GM21360 (cell line): ENCODE results near the gene PLXNB1.
"Not testable (repeated sequence)": the region's sequence is repeated elsewhere in the genome, so short reads cannot be mapped to it uniquely, and the experiment has no call there.

Experiments
- ATAC-seq: cut with Tn5 transposase; IDR thresholded peaks from one replicate; pipeline ENCODE4 v1.9.1; 2021; ENCODE audit warnings: mild to moderate bottlenecking, moderate library complexity; ENCODE audit not compliant: unreplicated experiment

Gene PLXNB1

DNA sequence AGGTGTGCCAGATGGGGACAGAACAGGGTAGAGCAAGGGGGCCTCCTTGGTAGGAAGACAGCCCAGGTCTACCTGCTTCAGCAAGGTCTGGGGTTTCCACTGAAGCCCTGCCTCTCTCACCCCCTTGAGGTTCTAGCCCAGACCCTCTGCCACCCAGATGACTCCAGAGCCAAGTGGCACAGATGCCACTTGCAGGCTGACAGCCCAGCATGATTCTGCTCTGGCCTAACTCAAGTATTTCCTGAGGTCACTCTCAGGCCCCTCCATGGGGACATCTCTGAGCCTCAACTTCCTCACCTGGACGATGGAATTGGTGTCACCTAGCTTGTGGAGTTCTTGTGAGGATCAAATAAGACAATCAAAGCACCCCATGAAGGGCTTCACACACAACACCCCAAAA, 23.9 kb downstream of the PLXNB1 start:
- no peak for ATAC-seq

- no peak for ATAC-seq
Measured at GRCh38 chr3:48405343-48405881, 24.5 kb downstream of the PLXNB1 start.

DNA sequence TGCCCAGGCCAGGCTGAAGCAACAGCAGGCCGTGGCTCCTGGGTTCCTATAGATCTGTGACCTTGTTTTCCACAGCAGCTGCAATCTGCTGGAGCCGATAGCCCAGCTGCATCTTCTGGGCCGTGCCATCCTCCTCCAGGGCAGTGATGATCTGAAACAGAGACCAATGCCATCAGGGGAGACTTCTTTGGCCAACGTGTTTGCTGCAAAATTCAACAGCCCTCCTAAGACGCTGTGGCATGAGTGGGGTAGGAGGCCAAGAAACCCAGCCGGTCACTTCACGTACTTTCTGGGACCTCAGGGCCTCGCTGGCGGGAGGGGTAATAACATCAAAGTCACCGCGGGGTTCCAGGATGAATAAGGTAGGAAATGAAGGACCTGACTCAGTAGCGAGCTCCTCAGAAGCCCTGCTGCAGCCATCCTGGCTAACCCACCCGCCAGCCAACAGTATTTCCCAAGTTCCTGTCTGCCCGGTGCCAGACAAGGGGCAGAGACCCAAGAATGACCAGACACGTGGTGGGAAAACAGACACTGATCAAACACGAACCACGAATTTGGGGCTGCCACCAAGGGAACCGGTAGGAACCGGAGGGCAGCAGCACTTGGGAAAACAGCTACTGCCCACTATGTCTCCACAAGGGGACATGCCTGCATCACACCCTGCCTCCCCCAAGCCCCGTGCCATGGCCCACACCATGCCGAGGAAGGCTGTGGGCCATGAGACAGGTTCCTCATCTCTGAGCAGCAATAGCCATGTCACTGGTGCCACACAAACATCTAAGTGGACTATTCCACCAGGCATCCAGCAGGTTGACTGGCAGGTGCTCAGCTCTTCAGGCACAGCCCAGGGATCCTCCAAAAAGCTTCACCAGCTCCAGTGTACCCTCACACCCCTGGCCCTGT, 25.2 kb downstream of the PLXNB1 start:
- ATAC-seq: no peak

DNA sequence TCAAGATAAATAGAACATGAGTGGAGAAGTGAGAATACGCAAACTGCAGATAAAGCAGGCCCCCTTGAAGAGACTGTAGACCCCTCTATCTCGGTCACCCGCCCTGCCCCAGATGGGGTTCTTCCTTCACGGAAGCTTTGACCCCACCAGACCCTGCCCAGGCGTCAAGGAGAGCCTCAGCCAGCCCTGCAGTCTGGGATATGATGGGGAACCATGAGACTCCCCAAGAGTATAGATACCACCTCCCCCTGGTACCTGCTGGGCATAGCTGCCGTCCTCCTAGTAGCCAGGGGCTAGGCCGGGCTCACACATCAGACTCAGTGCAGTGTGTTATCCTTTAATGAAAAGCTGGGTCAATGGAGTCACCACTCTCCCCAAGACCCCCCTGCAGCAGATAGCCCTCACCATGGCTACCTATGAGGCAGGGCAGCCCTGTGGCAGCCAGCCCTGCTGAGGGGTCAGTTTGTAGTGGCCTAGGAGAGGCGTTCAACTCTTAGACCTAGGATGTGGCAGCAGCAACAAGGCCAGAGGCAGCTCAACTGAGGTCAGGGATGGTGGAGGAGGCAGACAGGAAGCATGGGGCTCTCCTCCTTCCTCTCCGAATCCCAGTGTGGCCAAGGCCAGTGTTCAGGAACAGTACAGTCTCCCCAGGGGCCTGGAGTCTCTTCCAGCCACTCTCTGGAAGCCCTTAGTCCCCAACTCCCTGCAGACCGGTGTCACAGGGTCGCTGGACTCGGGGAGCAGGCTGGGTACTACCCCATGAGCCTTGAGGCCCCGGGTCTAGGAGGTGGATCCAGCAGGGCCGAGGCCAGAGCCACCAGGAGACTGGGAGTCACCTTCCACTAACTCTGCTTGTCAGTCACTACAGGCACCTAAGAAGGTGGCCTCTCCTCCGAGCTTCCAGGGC, 26.1 kb downstream of the PLXNB1 start:
- no peak for ATAC-seq

DNA sequence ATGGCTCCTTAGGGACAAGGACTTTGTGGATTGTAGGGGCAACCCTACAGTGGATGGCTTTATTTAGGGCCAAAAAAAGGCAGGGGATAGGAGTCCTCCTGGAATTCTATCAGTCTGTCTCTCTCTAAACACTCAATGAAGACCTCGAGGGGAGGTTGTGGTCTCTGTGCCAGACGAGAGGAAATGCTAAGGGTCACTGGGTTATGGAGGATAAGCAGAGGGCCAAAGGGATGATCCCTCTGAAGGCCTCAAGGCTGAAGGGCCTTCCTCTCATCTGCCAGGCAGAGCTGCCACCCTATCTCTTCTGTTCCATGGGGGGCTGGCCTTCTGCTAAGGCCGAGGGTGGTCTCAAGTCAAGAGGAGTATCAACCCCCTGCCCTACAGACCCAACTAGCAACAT, 27.0 kb downstream of the PLXNB1 start:
- ATAC-seq: no peak

DNA sequence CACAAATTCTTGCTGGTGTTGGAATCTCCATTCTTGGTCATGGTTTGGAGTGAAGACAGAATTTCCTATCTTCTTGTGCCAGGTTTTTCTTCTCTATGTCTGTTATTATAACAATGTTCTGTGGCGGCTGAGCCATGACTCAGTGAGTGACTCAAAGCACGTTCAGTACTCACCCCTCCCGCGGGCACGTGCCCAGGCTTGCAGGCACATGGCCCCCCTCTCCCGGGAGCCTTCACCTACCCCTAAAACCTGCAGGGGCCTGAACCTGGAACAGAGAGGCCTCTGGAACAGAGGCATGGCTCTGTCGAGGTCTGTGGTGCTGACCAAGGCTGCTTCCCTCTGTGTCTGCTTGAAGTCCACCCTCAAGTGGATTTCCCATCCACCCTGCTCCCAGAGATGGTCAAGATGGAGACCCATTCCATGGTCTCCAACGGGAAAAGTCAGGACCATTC, 27.6 kb downstream of the PLXNB1 start:
- ATAC-seq: no peak

DNA sequence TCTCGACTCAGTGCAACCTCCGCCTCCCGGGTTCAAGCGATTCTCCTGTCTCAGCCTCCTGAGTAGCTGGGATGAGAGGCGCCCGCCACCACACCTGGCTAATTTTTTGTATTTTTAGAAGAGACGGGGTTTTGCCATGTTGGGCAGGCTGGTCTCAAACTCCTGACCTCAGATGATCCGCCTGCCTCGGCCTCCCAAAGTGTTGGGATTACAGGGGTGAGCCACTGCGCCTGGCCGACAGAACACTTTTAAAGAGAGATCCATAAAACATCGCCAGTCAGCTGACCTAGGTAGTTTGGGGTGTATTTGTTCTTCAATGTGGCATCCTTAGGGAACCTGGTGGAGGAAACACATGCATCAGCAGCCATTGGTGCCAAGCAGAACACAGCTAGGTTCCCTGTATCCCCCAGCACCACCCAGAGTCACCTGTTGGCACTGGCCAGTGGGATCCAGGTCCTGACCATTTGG, 28.4 kb downstream of the PLXNB1 start:
- not testable (repeated sequence) for ATAC-seq

- no peak for ATAC-seq
Measured at GRCh38 chr3:48400824-48401433, 29.0 kb downstream of the PLXNB1 start.

- ATAC-seq: no peak
Measured at GRCh38 chr3:48399387-48400172, 30.3 kb downstream of the PLXNB1 start.

- ATAC-seq: no peak
Measured at GRCh38 chr3:48398701-48399386, 31.0 kb downstream of the PLXNB1 start.

GRCh38 chr3:48397767-48398681, 31.9 kb downstream of the PLXNB1 start:
- no peak for ATAC-seq

GRCh38 chr3:48395714-48396113, 34.2 kb downstream of the PLXNB1 start:
- no peak for ATAC-seq

DNA sequence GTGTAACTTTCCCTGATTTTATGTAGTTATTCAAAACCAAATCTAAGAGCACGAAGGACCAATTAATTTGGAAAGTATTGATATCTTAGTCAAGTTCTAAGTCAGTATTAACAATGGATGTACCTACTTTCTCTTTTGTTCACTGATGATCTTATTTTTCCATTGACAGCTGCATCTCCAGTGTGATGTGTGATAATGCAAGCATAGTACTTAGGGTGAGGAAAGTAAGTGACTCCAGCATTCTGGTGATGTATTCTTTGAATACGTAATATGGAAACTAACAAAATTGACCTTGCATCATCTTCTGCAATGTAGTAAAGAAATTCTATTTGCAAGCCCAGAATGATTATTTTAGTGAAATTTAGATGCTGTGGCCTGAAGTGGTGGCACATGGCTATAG, 35.5 kb downstream of the PLXNB1 start:
- ATAC-seq: no peak

DNA sequence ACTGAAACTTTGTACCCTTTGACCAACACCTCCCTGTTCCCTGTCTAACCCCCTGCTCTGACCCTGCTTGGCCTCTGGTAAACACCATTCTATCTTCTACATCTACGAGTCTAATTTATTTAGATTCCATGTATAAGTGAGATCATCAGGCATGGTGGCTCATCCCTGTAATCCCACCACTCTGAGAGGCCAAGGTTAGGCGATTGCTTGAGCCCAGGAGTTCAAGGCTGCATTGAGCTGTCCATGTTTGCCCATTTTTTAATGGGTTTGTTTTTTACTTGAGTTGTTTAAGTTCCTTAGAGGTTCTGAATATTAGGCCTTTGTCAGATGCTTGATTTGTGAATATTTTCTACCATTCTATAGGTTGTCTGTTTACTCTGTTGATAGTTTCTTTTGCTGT, 40.9 kb downstream of the PLXNB1 start:
- ATAC-seq: no peak

- ATAC-seq: no peak
Measured at GRCh38 chr3:48387634-48388033, 42.3 kb downstream of the PLXNB1 start.

- ATAC-seq: no peak
Measured at GRCh38 chr3:48372862-48373435, 56.9 kb downstream of the PLXNB1 start.

- ATAC-seq: no peak
Measured at GRCh38 chr3:48372377-48372770, 57.5 kb downstream of the PLXNB1 start.
